Fibroblast of the aortic adventitia (primary cell): ENCODE measurements around the gene MMP21. TPM values are rescaled to one million over a fixed set of nuclear protein-coding genes. Genes with fewer than 3 reads are reported as not detected.

Experiments used
- DNase-seq: peaks from one replicate; pipeline ENCODE4 v3.0.0-alpha.2; 2010; ENCODE audit warnings: low read depth
- H3K4me3 ChIP-seq: 2 replicates; pipeline ENCODE4 v1.5.1; 2011; ENCODE audit warnings: low read depth, mild to moderate bottlenecking, control low read depth, low read length, moderate library complexity
- CTCF ChIP-seq: IDR thresholded peaks from 2 replicates; pipeline ENCODE4 v1.5.1; 2011; ENCODE audit warnings: mild to moderate bottlenecking, low read length, control low read depth, inconsistent platforms; ENCODE audit not compliant: insufficient read depth
- total RNA-seq: library from RNA; depleted of rRNA; stranded (reverse); fragments of >200 nt; gene quantifications from 2 replicates; pipeline ENCODE4 v1.2.3, GENCODE V29; 2012; ENCODE audit warnings: low replicate concordance

Gene MMP21
- total RNA-seq, 1 donor, result 0.09 TPM

GRCh38 chr10:125782054-125782453 is 6.4 kb upstream of the MMP21 start:
- TF ChIP-seq CTCF, result no peak
- no peak overlapping the region for H3K4me3 ChIP-seq
- DNase-seq, result no peak

- DNase-seq, result no peak
- TF ChIP-seq CTCF, result no peak
- no peak overlapping the region for H3K4me3 ChIP-seq
Observed at GRCh38 chr10:125781374-125781773, 5.8 kb upstream of the MMP21 start.

- DNase-seq, result no peak
- TF ChIP-seq CTCF, result no peak
- no peak overlapping the region for H3K4me3 ChIP-seq
Observed at GRCh38 chr10:125779403-125780327, 4.0 kb upstream of the MMP21 start.

- no peak for TF ChIP-seq CTCF
Observed at GRCh38 chr10:125778556-125778955, 2.9 kb upstream of the MMP21 start.

GRCh38 chr10:125777806-125778205 is 2.2 kb upstream of the MMP21 start:
- TF ChIP-seq CTCF, result no peak

More at GRCh38 chr10:125778556-125778955, 2.9 kb upstream of the MMP21 start:
- DNase-seq, result no peak
- no peak overlapping the region for H3K4me3 ChIP-seq

GRCh38 chr10:125774581-125775191 is 935 bp downstream of the MMP21 start:
- TF ChIP-seq CTCF, result no peak
- no peak for DNase-seq
- no peak overlapping the region for H3K4me3 ChIP-seq

More at GRCh38 chr10:125777806-125778205, 2.2 kb upstream of the MMP21 start:
- DNase-seq, result no peak
- H3K4me3 ChIP-seq, result no peak overlapping the region
